ENCODE data around the gene CREB3L2.

DNA sequence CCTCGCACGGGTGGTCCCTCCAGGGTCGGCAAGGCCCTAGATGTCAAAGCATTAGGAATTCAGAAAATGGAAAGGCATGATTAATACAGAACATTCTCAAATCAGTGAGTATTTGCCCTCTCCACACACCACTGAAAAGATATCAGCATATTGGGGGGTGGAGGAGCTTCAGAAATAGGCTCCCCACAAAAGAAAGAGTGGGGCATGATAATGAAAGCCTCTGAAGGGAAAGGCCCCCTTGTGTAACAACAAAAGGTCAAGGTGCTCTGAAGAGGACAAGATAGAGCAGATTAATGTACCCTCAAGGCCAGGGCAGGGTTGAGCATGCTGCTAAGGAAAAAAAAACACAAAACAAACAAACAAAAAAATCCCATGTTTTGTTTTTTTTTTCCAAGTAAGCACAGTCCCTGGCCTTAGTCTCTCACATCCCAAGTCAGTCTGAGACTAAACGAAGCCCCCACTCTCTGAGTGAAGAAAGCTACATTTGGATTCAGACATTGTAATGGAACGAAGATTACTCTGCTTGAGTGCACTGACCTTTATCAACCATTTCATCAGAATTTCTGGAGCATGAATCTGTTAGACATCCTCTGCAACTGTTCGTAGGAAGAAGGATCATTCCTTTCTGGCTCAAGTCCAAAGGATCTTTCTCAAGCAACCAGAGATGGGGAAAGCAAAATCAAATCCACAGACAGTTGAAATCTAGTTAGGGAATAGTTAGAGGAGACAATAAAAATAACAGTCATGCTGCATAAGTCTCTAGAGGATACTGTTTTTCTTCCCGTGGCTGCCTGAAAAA, 127.7 kb downstream of the CREB3L2 start:
- TF ChIP-seq, protein P1, sequence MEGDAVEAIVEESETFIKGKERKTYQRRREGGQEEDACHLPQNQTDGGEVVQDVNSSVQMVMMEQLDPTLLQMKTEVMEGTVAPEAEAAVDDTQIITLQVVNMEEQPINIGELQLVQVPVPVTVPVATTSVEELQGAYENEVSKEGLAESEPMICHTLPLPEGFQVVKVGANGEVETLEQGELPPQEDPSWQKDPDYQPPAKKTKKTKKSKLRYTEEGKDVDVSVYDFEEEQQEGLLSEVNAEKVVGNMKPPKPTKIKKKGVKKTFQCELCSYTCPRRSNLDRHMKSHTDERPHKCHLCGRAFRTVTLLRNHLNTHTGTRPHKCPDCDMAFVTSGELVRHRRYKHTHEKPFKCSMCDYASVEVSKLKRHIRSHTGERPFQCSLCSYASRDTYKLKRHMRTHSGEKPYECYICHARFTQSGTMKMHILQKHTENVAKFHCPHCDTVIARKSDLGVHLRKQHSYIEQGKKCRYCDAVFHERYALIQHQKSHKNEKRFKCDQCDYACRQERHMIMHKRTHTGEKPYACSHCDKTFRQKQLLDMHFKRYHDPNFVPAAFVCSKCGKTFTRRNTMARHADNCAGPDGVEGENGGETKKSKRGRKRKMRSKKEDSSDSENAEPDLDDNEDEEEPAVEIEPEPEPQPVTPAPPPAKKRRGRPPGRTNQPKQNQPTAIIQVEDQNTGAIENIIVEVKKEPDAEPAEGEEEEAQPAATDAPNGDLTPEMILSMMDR (conservative IDR thresholded peaks at IDR 0.05 in 1 of 2, IDR thresholded peaks at IDR 0.05 in 1 of 2; ENCODE audit: low read depth in 1 of 2, low read length in 2 of 2), result no peak
- no peak for TF ChIP-seq EZH2 (IDR thresholded peaks at IDR 0.05; ENCODE audit: low read length, missing control alignments)

Measured in fibroblast of lung (primary cell).